Stomach (tissue), 4 donors: Measurements from ENCODE around the gene PIWIL4.
"Not testable (repeated sequence)": the region's sequence is repeated elsewhere in the genome, so short reads cannot be mapped to it uniquely, and the experiment has no call there.

ENCODE experiments used
- POLR2AphosphoS5 ChIP-seq, 3 donors: sonication (generic); formaldehyde crosslinking; IDR thresholded peaks; one replicate each; pipeline ENCODE4 v1.6.1; 2016; ENCODE audit warnings: antibody characterized with exemption in 3 of 3
- TF ChIP-seq, protein P1 (sequence below), 7 experiments: fragments of 450-650 bp in 4 of 7; fragments of 200-600 bp in 3 of 7; sonication (generic) in 3 of 7; IDR thresholded peaks; one replicate each; pipeline ENCODE4 v1.5.1; 2016 to 2019; ENCODE audit warnings: antibody characterized with exemption in 7 of 7, control low read depth in 2 of 7, mild to moderate bottlenecking in 1 of 7

GRCh38 chr11:94555752-94556329, 11.3 kb upstream of the PIWIL4 start:
- TF ChIP-seq, protein P1, sequence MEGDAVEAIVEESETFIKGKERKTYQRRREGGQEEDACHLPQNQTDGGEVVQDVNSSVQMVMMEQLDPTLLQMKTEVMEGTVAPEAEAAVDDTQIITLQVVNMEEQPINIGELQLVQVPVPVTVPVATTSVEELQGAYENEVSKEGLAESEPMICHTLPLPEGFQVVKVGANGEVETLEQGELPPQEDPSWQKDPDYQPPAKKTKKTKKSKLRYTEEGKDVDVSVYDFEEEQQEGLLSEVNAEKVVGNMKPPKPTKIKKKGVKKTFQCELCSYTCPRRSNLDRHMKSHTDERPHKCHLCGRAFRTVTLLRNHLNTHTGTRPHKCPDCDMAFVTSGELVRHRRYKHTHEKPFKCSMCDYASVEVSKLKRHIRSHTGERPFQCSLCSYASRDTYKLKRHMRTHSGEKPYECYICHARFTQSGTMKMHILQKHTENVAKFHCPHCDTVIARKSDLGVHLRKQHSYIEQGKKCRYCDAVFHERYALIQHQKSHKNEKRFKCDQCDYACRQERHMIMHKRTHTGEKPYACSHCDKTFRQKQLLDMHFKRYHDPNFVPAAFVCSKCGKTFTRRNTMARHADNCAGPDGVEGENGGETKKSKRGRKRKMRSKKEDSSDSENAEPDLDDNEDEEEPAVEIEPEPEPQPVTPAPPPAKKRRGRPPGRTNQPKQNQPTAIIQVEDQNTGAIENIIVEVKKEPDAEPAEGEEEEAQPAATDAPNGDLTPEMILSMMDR (IDR thresholded peaks at IDR 0.05): not testable (repeated sequence)
- not testable (repeated sequence) for TF ChIP-seq POLR2AphosphoS5 (IDR thresholded peaks at IDR 0.05)
